Fibroblast of upper back skin (primary cell): ENCODE data around the gene SFMBT1.
A peak's percentile ranks its signal among the peaks of the same experiment; 100 is the strongest.

Experiments
- DNase-seq: peaks from one replicate; pipeline ENCODE4 v3.0.0-alpha.2; 2013

SFMBT1 gene

GRCh38 chr3:52912885-52913731 is 132.8 kb downstream of the SFMBT1 start:
- DNase-seq: no peak

GRCh38 chr3:52910823-52911222 is 135.1 kb downstream of the SFMBT1 start:
- DNase-seq: no peak

GRCh38 chr3:52907497-52907896 is 138.4 kb downstream of the SFMBT1 start:
- DNase-seq: no peak

GRCh38 chr3:52904552-52904951 is 141.3 kb downstream of the SFMBT1 start:
- DNase-seq: no peak

GRCh38 chr3:52904000-52904399 is 141.9 kb downstream of the SFMBT1 start:
- no peak for DNase-seq

- peak; percentile 76 for DNase-seq
Observed at GRCh38 chr3:52897130-52898122, 148.4 kb downstream of the SFMBT1 start, which contains the start of gene STIMATE. TSS of gene STIMATE (minus strand) at chr3:52897548. CDS start at chr3:52897450, 98 bp downstream.

- DNase-seq: no peak
Observed at GRCh38 chr3:52896613-52897012, 149.3 kb downstream of the SFMBT1 start.

- no peak for DNase-seq
Observed at GRCh38 chr3:52896151-52896550, 149.7 kb downstream of the SFMBT1 start.

GRCh38 chr3:52895418-52895817 is 150.5 kb downstream of the SFMBT1 start:
- DNase-seq: no peak

- no peak for DNase-seq
Observed at GRCh38 chr3:52894756-52895155, 151.1 kb downstream of the SFMBT1 start.

- no peak for DNase-seq
Observed at GRCh38 chr3:52893723-52894122, 152.2 kb downstream of the SFMBT1 start.

- no peak for DNase-seq
Observed at GRCh38 chr3:52892625-52893311, 153.1 kb downstream of the SFMBT1 start.

GRCh38 chr3:52892290-52892624 is 153.6 kb downstream of the SFMBT1 start:
- no peak for DNase-seq

GRCh38 chr3:52891615-52892081 is 154.2 kb downstream of the SFMBT1 start:
- DNase-seq: peak; percentile 62

GRCh38 chr3:52891164-52891563 is 154.7 kb downstream of the SFMBT1 start:
- no peak for DNase-seq

GRCh38 chr3:52890735-52891134 is 155.1 kb downstream of the SFMBT1 start:
- no peak for DNase-seq

GRCh38 chr3:52889901-52890300 is 156.0 kb downstream of the SFMBT1 start:
- no peak for DNase-seq

GRCh38 chr3:52887166-52887565 is 158.7 kb downstream of the SFMBT1 start:
- DNase-seq: no peak

- no peak for DNase-seq
Observed at GRCh38 chr3:52886049-52886730, 159.7 kb downstream of the SFMBT1 start.

GRCh38 chr3:52882377-52882776 is 163.5 kb downstream of the SFMBT1 start:
- no peak for DNase-seq

GRCh38 chr3:52881871-52882270 is 164.0 kb downstream of the SFMBT1 start:
- DNase-seq: no peak

GRCh38 chr3:52880474-52880873 is 165.4 kb downstream of the SFMBT1 start:
- DNase-seq: no peak
